GM18507 (cell line): ENCODE results near the gene HEXD.
"Not testable (repeated sequence)": the region's sequence is repeated elsewhere in the genome, so short reads cannot be mapped to it uniquely, and the experiment has no call there.

ENCODE experiments used
- DNase-seq: peaks from one replicate; pipeline ENCODE4 v3.0.0; 2011; ENCODE audit warnings: low read depth; ENCODE audit not compliant: insufficient read length; ENCODE audit errors: extremely low spot score
- FAIRE-seq: peaks from 2 replicates; lab custom pipeline; 2011; peaks lifted over from hg19 to GRCh38; lab: Jason Lieb, UNC

The HEXD gene

DNA sequence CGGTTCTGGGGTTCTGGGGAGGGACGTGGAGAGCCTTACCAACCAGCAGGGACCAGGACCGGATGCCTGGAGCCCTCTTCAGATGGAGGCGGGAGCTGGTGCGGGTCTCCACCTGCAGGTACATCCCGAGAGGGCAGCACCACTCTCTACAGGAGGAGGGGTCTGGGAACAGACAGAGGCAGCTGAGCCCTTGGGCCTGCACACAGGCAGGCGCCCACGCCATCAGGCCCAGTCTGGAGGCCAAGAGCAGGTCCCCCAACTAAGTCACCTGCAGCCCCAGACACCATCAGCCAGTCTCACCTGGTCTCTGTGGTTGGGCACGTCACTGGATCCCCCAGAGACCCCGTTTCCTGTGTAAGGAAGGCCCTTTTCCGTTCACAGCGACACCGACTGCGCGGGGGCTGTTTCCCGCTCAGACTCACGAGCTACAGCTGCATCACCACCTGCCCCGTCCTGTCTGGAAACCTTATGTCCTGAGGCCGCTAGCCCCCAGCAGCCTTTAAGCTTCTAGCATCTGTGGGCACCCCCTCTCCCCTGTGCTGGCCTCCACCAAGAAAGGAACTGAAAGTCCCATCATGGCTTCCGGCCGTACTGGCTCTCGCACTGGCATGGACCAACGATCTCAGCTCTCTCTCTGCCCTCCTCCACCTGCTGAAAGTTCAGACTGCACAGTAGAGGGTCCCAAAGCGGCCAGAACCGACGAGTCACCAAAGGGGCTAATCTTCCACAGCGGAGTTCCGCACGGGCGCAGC is 31.2 kb downstream of the HEXD start:
- DNase-seq (peak; percentile 54), FAIRE-seq (peak; percentile 93)

GRCh38 chr17:82449883-82450356 is 31.8 kb downstream of the HEXD start:
- FAIRE-seq (no peak), DNase-seq (no peak)

DNA sequence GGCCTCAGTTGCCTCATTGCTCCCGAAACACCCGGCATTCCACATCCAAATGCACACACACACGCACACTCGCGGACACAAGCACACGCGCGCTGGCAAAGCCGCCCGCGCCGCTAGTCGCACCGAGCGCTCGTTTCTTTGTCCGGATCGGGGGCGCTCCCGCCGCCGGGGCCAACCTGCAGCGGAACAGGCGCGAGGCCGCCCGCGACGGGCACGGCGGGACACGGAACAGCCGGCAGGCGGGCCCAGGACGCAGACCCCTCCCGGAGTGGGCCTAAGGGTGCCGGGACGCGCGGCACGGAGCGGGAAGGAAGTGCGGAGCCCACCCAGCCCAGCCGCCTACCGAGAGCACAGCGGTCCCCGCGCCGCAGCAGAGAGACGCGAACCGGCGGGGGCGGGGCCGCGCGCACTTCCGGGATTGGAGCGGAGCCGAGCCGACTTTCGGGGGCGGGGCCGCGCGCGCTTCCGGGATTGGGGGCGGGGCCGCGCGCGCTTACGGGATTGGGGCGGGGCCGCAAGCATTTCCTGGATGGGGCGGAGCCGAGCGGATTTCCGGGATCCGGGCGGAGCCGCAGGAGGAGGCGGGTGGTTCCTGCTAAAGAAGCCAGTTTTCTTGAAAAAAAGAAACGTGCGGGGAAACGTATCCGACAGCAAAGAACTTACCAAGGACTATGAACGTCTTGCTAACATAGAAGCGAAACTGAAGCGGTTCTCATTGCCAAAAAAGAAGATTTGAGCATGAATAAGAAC is 32.4 kb downstream of the HEXD start, which contains the start of gene CYBC1:
Gene CYBC1 (minus strand): TSS at position 396 of the 750 bp plus-strand sequence. CDS start 1,498 bp downstream, outside the sequence.
- FAIRE-seq: peak; percentile 90

GRCh38 chr17:82452162-82452561 is 34.0 kb downstream of the HEXD start:
- FAIRE-seq (no peak), DNase-seq (no peak)

More for the DNA sequence above, 32.4 kb downstream of the HEXD start, which contains the start of gene CYBC1:
- DNase-seq: peak; percentile 64

DNA sequence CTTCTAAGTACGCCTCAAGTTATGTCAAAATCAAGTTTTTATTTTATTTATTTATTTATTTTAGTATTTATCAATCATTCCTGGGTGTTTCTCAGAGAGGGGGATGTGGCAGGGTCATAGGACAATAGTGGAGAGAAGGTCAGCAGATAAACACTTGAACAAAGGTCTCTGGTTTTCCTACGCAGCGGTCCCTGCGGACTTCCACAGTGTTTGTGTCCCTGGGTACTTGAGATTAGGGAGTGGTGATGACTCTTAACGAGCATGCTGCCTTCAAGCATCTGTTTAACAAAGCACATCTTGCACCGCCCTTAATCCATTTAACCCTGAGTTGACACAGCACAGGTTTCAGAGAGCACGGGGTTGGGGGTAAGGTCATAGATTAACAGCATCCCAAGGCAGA is 35.0 kb downstream of the HEXD start:
- not testable (repeated sequence) for DNase-seq, FAIRE-seq

DNA sequence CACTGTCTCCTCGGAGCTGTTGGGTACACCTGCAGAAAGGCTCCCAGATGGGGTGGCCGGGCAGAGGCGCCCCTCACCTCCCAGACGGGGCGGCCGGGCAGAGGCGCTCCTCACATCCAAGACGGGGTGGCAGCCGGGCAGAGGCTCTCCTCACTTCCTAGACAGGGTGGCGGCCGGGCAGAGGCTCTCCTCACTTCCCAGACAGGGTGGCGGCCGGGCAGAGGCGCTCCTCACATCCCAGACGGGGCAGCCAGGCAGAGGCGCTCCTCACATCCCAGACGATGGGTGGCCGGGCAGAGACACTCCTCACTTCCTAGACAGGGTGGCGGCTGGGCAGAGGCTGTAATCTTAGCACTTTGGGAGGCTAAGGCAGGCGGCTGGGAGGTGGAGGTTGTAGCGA is 35.6 kb downstream of the HEXD start:
- FAIRE-seq, DNase-seq: not testable (repeated sequence)

DNA sequence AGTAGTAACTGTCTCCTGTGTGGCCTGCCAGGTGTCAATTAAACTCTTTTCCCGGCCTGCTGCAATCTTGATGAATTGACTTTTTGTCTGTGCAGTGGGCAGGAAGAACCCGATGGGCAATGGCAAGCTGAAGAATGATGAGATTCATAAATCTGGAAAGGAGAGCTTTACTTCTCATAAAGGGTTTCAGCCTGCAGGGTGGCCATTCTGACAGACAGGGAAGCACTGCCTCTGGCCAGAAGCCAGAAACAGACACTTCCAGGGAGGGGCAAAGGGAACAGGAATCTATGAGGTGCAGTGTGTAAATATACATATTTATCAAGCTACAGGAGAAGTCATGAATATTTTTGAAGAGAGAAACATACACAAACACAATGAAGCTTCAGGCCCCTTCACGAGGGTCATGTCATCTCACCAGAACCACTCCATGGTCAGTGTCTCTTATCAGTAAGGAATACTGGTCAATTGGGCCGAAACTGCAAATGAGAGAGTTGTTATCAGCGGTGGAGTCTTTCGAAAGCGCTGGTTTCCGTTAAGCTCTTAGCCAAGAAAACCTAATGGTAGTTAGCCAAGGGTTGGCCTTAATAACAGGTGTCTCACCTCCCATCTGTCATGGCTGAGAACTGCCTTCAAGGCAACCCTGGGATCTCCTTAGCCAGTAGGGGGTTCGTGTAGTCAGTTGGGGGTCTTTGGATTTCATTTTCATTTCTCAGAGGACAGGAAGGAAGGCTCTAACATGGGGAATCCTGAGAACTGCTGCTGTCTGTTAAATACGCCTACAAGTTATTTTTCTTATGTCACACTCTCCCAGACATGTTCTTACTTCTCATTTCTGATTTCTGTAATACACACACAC is 39.2 kb downstream of the HEXD start:
- DNase-seq (no peak), FAIRE-seq (no peak)

DNA sequence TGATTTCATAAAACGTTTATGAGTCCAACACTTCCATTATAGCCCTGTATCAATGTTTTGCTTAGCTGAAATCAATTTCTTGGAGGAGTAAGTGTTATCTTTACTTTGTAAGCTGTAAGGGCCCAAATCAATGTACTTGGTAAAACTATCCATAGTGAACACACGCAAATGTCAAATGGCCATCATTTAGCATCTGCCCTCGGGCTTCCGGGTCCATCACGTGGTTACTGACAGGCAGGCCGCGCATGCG is 39.7 kb downstream of the HEXD start:
- DNase-seq (no peak), FAIRE-seq (peak; percentile 94)

DNA sequence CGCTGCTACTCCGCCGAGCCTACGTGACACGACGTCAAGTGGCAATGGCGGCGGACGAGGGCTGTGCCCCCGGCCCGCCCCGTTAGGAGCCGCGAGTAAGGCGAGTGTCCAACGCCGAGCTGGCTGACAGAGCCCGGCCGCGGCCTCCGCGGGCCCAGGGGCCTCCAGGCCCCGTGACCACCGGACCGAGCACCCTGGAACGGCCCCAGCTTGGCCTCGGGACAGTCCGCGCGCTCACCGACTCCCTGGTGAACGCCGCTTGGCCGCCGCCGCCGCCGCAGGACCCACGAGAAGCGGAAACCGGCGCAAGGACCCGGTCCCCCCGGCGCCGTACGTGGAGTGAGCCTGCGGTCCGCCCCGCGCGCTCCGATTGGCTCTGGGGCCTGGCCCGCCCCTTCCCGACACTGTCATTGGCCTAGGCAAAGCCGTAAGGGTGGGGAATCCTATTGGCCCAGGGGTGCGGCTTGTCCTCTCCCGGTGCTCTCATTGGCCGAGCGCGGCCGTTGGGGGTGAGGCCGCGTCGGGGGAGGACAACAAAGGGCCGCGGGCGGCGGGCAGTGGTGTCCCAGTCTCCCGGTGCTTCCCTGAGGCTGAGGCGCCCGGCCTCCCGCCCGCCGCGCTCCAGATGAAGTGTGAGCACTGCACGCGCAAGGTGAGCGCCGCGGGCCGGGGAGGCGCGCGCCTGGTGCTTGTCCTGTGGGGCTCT is 40.2 kb downstream of the HEXD start, which contains the start of gene NARF:
Gene NARF (plus strand): TSS at position 563 of the 706 bp plus-strand sequence. CDS start 63 bp downstream, at position 626.
- DNase-seq: peak; percentile 98
- no peak for FAIRE-seq

GRCh38 chr17:82458885-82459424 is 40.8 kb downstream of the HEXD start:
- FAIRE-seq (no peak), DNase-seq (no peak)

DNA sequence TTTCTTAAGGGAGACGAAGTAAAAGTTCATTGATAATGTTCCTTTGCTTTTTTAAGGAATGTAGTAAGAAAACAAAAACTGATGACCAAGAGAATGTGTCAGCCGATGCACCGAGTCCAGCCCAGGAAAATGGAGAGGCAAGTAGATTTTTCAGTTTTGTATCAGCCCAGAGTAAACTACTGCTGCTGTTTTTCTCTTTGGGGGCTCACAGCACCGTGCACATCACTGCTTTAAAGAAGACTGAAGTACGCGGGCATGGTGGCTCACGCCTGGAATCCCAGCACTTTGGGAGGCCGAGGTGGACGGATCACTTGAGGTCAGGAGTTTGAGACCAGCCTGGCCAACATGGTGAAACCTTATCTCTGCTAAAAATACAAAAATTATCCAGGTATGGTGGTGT is 41.8 kb downstream of the HEXD start:
- DNase-seq, FAIRE-seq: not testable (repeated sequence)

- no peak for FAIRE-seq
- DNase-seq: no peak
Measured at GRCh38 chr17:82461827-82462524, 43.8 kb downstream of the HEXD start.

GRCh38 chr17:82463391-82463790 is 45.2 kb downstream of the HEXD start:
- FAIRE-seq (no peak), DNase-seq (no peak)

- FAIRE-seq (no peak), DNase-seq (no peak)
Measured at GRCh38 chr17:82463925-82464566, 45.9 kb downstream of the HEXD start.

DNA sequence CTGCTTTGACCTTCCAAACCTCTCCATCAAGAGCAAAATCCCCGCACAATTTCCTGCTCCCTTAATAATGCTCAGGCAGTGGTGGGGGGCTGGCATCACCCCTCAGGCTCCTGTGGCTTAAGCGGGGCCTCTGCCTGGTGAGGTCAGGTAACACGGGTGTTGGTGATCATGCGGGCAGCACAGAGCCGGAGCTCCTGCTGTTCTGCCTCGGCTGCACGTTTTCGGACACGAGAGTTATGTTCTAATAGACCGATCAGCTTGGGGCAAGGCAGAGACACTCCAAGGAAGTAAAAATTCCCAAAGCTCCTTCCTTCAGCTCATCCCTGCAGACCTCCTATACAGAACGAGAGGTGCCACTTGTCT is 46.4 kb downstream of the HEXD start:
- no peak for DNase-seq
- FAIRE-seq: no peak

DNA sequence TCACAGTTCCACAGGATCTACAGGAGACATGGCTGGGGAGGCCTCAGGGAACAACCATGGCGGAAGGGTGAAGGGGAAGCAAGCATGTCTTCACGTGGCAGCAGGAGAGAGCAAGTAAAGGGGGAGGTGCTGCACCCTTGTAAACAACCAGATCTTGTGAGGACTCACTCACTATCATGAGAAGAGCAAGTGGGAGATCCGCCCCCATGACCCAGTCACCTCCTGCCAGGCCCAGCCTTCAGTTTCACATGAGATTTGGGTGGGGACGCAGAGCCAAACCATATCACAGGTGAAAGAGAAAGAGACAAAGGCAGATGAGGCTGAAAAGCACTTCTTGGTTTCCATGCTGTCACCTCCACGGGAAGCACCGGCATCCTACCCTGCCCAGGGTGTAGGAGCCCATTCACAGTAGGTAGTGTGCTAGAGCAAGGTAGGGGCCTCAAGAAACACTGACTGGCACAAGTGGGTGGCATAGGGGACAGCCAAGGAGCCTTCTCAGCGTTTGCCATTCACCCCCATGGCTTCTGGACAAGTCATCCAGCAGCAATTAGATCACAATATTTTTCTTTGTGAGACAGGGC is 47.0 kb downstream of the HEXD start:
- no peak for DNase-seq
- no peak for FAIRE-seq

DNA sequence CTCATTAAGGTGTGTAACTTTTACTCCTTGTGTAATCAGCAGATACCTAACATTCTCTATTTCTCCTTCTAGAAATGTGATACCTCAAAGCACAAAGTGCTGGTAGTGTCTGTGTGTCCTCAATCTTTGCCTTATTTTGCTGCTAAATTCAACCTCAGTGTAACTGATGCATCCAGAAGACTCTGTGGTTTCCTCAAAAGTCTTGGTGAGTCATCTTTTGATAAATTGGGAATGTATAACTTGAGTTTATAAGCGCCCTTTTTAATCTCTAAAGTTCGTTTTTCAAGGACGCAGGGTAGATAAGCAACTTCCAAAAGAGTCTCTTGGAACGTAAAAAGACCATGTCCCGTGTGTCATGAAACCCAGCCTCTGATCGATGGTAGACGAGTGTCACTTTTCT is 50.5 kb downstream of the HEXD start:
- DNase-seq (no peak), FAIRE-seq (no peak)

DNA sequence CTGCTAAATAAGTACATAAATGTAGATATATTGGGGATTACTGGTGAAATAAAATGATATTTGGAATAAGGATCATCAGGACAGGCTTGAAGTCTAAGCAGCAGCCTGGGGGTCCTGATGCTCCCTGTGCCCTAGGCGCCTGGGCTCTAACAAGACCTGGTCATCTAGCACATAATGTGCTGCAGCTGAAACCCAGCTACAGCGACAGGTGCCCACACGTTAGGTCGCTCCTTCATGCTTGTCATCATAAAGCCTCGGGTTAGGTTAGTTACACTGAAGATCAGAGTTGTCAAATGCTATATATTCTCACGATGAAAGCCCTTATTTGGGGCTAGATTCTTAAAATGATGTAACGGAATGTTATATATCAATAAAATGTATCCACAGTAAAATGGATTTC is 51.9 kb downstream of the HEXD start:
- FAIRE-seq (no peak), DNase-seq (no peak)
